ENCODE results near the gene ZNF830.
A peak's percentile ranks its signal among the peaks of the same experiment; 100 is the strongest.

ZNF830 gene

GRCh38 chr17:34980353-34980680, 19.0 kb downstream of the ZNF830 start, which contains the start of gene LIG3:
Gene LIG3, plus strand, starts transcription at chr17:34980512. Its CDS starts 2,494 bp downstream, at chr17:34983006.
- peak; percentile 66 for DNase-seq (ENCODE audit: low read depth)
- TF ChIP-seq CTCF (IDR thresholded peaks at IDR 0.05; ENCODE audit: control insufficient read depth, insufficient read depth, low read depth, low read length, missing control alignments): no peak
- peak within 1 kb of the TSS; percentile 74 for H3K4me3 ChIP-seq (ENCODE audit: control insufficient read depth, low read depth, low read length)

DNA sequence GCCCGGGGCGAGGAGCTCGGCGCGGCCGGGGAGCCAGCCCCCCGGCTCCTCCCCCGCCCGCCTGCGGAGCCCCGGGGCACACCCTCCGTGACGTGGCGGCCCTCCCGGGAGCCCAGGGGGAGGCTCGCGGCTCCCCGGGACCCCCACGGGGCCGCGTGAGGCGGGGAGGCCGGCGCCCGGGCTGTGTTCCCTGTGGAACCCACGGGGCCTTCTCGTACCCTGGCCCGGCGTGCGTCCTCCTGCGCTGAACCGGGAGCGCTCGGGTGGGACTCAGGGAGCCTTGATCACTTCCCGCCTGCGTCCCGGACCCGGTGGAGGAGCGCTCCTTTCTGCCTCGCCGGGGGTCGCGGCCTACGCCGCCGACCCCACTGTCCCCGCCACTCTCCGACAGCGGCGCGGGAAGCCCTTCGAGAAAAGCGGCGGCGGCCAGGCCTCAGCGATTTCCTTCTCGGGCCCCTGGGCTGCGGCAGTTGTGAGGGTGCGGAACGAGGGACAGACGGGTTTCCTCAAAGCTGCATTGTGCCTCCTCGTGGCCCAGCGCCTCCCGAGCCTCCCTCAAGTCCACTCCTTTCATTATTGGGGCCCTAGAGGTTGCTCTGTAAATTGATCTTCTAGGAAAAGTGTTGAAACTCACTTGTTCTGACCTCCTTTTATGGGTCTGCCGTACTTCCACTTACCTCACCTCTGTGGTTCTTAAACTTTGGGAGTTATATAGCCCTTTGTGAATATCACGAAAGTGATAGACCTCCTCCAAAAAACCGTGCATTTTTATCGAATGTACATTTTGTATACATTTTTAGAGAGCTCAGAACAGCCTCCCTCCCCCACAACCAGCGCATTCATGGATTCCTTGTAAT, 19.6 kb downstream of the ZNF830 start:
- DNase-seq (ENCODE audit: low read depth): peak; percentile 48
- peak; percentile 57 for TF ChIP-seq CTCF (IDR thresholded peaks at IDR 0.05; ENCODE audit: control insufficient read depth, insufficient read depth, low read depth, low read length, missing control alignments)
- peak overlapping the region; percentile 74 for H3K4me3 ChIP-seq (ENCODE audit: control insufficient read depth, low read depth, low read length)

- TF ChIP-seq CTCF (IDR thresholded peaks at IDR 0.05; ENCODE audit: control insufficient read depth, insufficient read depth, low read depth, low read length, missing control alignments): no peak
- peak overlapping the region; percentile 74 for H3K4me3 ChIP-seq (ENCODE audit: control insufficient read depth, low read depth, low read length)
- no peak for DNase-seq (ENCODE audit: low read depth)
Measured at GRCh38 chr17:34981538-34982241, 20.4 kb downstream of the ZNF830 start.

DNA sequence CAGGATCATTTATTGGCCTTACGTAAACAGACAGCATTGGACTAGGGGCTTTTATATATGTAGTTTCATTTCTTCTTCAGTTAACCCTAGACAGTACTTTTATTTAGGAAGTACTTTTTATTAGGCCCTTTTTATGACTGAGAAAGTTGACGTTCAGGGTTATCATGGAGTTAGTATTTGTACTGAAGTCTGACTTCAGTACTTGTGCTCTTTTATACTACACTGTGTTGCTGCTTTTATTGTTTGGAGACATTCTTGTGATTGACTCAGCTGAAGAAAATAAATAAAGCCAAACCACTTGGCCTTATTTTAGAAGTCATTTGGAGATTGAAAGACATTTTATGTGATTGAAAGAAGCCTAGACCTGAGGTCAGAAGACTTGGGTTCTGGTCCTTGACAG, 25.9 kb downstream of the ZNF830 start:
- DNase-seq (ENCODE audit: low read depth): no peak
- H3K4me3 ChIP-seq (ENCODE audit: control insufficient read depth, low read depth, low read length): no peak overlapping the region
- TF ChIP-seq CTCF (IDR thresholded peaks at IDR 0.05; ENCODE audit: control insufficient read depth, insufficient read depth, low read depth, low read length, missing control alignments): no peak

GRCh38 chr17:34988644-34989043, 27.3 kb downstream of the ZNF830 start:
- TF ChIP-seq CTCF (IDR thresholded peaks at IDR 0.05; ENCODE audit: control insufficient read depth, insufficient read depth, low read depth, low read length, missing control alignments): no peak
- DNase-seq (ENCODE audit: low read depth): no peak
- H3K4me3 ChIP-seq (ENCODE audit: control insufficient read depth, low read depth, low read length): no peak overlapping the region

DNA sequence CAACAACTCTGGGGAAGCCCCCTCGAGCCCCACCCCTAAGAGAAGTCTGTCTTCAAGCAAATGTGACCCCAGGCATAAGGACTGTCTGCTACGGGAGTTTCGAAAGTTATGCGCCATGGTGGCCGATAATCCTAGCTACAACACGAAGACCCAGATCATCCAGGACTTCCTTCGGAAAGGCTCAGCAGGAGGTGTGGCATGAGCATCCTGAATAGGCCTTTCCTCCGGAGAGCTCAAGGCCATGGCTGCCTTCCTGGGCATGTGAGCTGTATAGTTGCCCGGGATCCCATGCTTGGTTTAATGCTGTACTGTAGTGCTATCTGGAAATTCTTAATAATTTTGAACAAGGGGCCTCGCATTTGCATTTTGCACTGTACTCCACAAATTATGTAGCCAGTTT, 28.1 kb downstream of the ZNF830 start:
- H3K4me3 ChIP-seq (ENCODE audit: control insufficient read depth, low read depth, low read length): no peak overlapping the region
- no peak for TF ChIP-seq CTCF (IDR thresholded peaks at IDR 0.05; ENCODE audit: control insufficient read depth, insufficient read depth, low read depth, low read length, missing control alignments)
- no peak for DNase-seq (ENCODE audit: low read depth)
